Ammon's horn (tissue), 1 donor: ENCODE measurements around the gene NMNAT2.

Experiments
- DNase-seq: peaks from one replicate; pipeline ENCODE4 v3.0.0-alpha.2; 2016; ENCODE audit warnings: low spot score

Gene NMNAT2

DNA sequence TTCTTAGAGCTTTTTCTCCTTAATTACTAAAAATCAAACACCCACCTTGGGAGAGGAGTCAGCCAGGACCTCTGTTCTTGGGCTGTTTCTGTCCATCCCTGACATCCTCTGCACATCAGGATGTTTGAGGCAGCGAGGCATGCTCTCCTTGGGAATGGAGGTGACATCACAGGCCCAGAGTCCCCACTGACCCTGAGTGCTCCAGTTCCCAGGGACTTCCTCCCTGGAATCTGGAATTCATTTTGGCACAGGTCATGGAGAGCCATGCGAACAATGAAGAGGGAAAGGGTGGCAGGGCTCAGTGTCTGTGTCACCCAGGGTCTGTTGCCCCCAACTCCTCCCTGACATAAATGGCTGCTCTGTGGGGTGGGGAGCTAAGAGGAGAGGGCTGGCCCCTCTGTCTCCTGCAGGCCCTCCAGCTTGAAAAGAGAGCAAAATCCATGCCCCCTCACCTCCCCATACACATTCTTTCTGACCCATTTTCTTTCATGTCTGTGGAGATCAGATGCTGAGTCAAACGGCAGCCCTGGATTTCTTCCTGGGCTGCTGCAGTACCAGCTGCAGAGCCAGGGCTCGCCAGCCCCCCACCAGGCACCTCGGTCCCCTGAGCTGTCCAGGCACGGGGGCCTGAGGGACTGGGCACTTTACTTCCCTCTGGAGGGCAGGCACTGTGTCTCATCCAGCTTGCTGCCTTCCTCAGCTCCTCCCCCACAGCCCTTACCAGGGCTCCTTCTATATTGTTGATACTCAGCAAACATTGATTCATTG lies 102.0 kb downstream of the NMNAT2 start:
- DNase-seq, result no peak

DNA sequence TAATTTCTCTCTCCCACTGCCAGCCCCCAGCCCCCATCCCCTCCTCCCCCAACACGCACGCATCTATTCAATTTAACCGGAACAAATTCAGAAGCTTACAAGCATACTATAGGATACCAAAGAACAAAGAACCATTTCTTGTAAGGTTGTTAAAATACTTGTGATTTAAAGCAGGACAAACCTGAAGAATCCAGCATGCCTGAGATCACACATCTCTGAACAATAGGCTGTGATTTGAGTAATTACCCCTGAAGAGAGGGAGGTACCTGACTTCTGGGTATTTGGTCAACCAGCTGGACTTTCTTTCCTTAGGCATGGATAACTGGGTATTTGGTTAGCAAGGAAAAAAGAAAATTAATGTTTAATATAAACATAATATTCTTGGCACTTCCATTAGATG lies 105.1 kb downstream of the NMNAT2 start:
- DNase-seq, result no peak

DNA sequence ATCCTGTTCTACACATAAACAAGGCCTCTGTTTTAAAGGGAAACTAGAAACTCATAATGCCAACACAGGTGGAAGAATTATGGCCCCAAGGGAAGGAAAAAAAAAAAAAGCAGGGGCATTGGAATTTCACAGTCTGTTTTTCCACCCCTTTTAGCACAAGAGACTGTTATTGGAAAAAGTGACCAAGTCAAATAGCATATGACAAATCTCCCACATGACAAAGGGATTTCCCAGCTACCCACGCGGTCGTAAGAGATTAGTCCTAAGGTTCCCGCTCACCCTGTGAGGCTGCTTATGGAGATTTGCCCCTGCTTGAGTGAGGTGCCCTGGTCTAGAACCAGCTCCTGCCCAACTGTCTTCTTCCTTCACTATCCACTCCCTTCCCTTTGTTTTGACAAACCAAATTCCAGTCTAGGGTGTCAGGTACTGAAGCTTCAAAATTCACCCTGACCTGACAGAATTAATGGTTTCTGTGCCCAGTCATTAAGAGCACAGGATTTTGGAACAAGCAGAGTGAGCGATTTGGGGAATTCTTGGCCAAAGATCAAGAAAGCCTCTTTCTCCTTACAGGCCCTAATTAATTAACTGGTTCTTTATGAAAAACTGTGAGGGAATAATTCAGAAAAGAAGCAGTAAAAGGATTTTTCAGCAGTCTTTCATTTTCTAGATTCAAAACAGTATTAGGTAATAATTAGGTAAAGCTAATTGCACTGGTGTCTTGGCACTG lies 107.3 kb downstream of the NMNAT2 start:
- DNase-seq, result no peak

DNA sequence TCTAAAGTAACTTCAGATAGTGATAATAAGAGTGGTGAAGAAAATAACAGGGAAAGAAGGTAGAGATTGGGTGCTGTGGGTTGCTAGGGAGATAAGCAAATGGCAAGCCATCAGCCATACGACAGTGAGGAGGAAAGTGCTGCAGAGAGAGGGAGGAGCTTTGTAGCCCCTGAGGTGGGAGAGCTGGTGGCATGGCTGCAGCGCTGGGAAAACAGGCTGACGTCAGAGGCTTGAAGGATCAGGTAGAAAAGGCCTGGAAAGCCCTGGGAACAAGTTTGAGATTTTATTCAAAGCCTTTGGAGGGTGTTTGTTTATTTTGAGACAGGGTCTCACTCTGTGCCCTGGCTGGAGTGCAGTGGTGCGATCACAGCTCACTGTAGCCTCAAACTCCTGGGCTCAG lies 109.5 kb downstream of the NMNAT2 start:
- no peak for DNase-seq

DNA sequence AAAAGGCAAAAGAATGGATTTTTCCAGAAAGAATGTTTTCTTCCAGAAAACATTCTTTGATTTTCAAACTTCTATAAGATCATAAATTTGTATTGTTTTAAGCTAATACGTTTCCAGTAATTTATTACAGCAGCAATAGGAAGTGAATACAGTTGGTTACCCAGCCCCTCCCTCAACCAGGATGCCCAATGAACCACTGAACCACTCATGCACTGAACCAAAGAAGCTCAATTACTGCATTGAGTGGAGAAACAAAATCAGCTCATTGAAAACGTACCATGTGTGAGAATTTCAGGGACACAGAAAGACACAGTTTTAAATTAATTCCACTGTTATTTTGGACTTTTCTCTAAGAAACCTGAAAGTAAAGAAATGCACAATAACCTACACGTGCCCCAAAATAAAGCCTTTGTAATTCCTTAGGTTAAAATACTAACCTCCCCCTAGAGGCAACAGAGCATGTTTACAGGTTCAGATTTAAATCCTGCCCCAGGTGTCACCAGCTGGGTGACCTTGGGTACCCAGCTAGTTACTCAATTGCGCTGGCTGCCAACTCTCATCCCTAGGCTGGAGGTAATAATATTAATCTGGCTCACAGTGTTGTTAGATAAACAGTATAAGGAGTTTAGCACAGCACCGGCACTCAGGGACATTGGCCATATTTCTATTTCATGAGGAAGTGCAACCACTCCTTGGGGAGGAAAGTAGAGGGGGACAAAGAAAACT lies 111.7 kb downstream of the NMNAT2 start:
- DNase-seq, result no peak

DNA sequence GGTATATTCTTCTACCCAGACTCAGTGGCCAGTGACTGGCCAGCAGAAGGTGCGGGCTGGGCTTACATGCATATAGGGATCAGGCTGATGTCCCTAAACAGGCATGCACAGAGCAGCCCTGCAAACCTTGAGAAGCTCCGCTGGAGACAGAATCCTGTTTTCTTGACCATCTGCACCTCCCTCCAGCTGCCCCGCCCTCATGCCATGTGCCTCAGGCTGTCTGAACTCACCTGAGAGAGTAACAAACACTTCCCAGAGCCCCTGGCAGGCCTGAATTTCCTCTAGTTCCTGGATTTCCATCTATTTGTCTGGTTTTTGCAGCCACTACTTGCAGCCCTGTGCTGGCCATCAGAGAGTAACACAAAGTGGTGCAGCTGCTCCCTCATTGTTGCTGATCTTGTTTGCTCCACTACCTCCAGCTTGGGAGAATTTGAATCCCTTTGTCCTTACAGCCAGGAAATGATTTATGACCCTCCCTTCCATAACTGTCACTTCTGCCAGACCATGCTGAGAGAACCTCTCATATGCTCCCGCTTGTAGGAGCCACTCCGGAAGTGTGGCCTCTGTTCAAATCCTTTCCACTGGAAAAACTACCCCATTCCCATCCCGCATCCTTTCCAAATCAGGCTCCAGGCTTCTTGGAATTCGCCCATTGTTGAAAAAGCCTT lies 113.6 kb downstream of the NMNAT2 start:
- no peak for DNase-seq

DNA sequence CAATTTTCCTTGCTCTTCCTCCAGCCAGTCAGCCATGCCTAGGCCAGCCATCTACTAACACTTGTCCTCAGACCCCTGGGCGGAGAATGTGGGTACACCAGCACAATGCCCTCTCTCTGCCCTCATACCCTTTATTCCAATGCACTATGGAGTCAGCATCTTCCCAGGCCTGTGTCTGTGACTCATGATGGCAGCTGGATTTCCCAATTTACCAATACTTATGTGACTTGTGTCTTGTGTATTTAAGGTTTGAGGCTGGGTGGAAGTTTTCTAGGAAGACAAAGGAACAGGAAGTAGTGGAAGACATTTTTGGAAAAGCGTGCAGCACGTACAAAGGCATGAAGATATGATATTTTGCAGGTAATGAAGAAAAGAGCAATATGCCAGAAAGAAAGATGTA lies 114.3 kb downstream of the NMNAT2 start:
- no peak for DNase-seq

DNA sequence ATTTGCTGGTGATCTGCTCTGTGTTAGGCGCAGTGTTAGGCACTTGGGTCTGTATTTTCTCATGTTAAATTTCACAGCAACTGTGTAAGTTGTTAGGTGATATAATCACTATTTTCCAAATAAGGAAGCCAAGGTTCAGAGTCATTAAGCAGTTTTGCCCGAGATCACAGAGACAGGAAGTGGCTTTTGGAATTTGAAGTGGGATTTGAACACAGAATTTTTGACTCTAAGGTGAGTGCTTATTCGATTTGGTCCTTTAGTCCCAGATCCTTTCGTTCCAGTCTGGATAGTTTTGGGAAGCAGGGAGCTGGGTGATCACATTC lies 114.9 kb downstream of the NMNAT2 start:
- DNase-seq, result no peak

DNA sequence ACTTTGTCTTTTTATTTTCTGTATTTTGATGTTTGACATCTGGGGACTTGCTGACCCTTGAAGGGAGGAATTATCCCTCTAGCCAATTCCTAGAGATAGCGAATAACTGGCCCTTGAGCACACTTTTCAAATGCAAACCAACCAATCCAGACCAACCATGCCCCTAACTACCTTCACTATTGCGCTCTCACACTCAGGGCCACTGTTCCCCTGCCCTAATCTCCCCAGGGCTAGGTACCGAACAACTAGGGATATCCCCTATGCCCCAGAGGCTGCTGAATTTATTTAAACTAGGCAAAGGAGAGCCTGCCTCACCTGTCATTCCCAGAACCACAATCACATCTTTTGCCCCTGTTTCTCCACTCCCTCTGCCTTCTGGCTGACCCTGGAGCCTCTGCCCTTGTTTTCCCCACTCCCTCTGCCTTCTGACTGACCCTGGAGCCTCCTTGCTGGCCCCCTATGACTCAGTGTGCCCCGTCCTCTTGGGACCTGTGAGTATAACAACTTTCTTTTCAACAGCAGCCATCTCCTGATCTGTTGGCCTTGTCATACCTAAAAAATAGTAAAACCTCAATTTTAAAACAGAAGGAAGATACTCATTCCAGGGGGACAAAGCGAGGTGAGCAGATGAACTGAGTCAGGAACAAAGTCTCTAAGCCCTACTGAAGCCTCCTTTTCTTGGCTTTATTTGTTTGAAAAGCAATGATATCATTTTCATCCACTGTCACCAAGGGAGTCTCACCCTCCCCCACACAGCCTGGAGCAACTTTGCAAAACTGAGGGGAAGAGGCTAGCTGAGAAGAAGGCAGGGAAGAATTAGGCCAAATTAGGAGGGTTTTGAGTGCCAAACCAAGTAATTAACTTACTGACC lies 115.5 kb downstream of the NMNAT2 start:
- no peak for DNase-seq

DNA sequence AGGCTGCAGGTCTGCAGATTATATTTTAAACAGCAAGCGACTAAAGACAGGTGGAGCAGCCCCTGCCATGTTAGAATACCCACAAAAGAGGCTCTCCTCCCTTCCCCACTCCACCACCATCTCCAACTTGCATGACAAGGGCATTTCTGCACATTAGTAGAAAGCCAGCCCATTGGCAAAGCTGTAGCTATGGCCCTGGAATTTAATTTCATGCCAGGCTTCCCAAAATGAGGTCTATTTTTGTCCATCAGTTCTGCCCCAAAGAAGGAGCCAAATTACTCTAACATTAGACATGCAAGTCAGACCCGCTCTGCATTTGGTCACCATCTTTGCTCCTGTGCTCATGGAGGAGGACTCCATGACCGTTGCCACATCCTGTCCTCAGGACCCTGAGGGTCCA lies 116.9 kb downstream of the NMNAT2 start:
- no peak for DNase-seq

DNA sequence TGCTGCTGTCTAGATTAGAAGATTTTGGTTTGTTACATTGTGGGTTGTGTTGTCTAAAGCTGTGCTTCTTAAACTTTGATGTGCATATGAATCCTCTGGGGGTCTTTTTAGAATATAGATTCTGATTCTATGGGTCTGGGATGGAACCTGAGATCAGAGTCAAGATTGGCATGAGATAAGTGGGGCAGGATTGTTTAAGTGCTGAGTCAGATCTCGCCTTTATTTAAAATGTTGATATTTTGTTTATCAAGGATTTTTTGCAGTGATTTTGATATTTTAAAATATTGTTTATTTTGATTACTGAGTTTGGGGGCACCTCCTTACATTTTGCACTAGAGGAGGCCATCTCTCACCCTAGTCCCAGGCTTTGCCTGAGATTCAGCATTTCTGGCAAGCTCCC lies 117.4 kb downstream of the NMNAT2 start:
- no peak for DNase-seq

DNA sequence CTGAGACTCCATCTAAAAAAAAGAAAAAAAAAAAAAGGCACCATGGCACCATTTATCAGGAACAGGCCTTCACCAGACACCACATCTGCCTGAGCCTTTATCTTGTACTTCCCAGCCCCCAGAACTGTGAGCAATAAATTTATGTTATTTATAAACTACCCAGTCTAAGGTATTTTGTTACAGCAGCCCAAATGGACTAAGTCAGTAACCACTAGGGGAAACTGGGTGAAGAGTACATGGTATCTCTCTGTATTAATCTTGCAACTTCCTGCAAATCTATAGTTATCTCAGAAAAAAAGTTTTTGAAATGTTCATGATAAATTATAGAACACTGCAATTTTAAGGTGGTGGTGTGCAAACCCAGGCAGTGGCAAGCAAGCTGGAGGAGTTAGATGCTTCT lies 117.8 kb downstream of the NMNAT2 start:
- no peak for DNase-seq

DNA sequence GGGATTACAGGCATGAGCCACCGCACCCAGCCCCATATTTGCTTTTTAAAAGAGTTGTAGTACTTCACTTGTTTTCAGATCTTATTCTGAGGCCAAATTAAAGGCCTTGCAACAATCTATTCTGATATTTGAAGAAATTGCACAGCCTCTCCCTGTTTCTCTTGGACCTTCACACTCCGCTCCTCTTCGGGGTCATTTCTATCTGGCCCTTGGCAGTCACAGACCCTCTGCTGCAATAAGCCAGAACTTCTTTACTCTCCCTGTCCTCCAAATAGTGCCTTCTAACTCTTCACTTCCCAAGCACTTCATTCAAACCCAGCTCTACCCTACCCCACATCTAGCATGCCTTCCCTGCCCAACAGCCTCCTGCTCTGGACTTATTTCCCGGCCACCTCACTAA lies 121.4 kb downstream of the NMNAT2 start:
- no peak for DNase-seq

DNA sequence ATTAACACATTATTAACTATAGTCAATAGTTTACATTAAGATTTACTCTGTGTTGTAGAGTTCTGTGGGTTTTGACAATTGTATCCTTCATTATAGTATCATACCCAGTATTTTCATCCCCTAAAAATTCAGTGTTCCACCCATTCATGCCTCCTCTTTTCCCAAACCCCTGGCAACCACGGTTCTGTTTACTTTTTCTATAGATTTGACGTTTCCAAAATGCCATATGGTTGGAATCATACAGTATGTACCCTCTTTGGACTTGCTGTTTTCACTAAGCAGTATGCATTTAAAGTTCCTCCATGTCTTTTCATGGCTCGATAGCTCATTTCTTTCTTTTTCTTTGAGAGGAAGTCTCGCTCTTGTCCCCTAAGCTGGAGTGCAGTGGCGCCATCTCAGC lies 122.7 kb downstream of the NMNAT2 start:
- DNase-seq, result no peak

DNA sequence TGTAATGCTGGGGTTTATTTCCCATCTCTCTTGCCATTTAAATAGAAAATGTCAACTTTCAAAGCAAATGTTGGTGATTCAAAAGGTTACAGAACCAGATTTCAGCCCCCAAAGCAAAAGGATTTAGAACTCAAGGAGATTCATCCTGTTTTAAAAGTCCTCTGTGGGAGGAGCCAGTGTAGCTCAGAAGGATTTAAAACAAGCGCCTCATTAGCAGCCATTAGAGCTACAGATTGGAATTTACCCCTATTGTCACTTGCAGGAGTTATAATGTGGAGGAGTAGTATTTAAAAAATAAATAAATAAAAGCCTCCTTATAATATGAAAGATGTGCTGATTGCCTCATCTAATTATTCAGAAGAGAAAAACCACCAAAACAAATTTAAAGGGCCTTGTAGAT lies 124.3 kb downstream of the NMNAT2 start:
- no peak for DNase-seq

DNA sequence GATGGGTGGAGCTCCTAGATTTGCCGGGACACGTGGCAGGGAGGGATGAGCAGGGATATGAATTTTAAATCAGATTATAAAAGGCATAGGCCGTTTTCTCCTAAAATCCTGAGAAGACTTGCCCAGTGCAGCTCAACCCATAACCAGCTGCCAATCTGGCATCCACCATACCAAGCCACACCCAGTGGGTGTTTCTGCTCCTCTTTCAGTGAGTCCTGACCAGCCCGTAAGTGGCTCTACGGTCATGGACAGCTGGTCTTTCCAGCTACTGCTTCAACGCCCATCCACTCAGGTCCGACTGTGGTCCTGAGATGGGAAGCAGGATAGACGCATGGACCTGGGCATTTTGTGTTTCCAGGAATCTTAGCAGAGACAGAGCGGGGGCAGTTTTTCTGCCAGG lies 124.9 kb downstream of the NMNAT2 start:
- no peak for DNase-seq

DNA sequence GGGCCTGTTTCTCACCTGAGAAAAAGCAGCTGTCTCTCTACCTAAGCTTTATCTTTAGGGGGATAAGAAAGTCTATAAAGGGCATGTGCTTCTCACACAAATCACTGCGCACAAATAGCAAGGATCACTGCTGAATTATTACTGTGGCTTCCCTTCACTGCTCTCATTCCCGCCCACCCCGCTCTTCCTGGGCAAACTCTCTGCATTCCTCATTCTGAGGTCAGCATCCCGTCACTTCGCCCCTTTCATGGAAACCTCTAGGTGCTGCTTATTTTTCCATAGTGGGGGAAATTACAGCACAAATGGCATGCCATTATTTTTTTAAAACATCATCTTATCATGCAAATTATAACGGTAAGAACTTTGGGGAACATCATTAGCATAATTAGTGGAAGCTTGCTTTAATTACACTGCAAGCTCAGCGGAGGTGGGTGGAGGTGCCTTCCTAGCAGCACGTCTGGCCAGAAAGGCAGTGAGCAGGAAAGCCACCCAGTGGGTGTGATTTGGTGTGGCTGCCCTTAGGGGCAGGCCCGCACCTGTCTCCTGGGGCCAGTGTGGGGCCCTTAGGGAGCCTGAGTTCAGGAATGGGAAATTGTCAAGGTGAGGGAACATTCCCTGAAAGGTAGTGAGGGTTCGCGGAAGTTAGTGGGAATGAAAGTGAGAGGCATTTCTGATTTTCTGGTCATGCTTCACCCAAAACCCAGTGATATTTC lies 126.2 kb downstream of the NMNAT2 start:
- no peak for DNase-seq

DNA sequence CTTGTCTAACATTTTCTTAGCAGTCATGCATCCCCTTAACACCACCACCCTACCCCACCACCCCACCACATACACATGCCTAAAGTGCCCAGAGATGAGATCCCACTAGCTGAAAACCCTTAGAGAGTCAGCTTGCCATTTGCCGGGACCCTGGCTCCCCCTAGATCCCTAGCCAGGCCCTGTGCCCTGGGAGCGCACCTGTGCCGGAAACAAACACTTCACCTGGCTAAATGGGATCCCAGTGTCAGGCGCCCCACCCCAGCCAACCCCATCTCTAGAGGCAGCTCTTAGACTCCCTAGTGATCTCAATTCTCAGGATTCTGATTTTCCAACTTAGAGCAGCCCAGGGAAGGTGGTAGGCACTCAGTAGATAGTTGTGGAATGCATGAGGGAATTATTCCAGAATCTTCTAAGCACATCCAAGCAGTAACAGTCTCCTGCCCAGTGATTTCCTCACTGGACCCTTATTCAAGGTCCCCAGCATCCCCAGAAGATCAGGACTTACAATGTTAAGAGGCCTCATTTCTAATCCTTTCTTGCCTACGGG lies 126.9 kb downstream of the NMNAT2 start:
- no peak for DNase-seq

DNA sequence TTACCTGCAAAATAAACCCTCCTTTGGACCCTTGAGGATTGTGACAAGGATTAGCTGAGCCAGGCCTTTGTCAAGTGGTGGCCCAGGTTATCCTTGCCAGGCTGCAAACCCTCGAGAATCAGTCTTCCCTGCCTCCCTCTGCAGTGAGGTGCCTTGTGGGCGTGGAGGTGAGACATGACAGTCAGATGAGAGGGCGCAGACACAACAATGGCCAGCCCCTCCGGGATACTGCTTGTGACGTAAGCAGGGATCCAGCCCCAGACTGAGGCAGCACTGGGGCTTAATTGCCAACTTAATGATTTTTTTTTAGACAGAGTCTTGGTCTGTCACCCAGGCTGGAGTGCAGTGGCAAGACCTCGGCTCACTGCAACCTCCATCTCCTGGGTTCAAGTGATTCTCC lies 127.6 kb downstream of the NMNAT2 start:
- no peak for DNase-seq

DNA sequence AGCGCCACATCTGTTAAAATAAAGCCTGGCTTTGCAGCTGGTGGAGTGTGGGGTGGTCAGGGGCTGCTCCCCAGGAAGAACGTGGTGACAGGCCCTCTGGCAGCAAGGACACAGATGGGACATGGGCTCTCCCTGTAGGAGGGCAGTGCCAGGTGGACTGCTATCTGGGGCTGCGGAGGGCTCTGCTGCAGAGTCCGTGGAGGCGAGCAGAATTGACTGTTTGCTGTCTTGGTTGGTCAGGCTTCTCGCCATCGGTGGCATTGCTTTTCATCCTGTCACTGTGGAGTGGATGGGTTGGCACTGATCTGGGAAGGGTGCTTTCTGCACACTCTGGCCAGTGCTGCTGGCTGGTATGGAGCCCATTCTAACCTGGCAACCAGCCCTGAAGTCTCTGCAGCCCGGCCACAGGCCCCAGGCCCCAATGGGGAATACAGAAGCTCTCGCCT lies 129.1 kb downstream of the NMNAT2 start:
- DNase-seq, result no peak

DNA sequence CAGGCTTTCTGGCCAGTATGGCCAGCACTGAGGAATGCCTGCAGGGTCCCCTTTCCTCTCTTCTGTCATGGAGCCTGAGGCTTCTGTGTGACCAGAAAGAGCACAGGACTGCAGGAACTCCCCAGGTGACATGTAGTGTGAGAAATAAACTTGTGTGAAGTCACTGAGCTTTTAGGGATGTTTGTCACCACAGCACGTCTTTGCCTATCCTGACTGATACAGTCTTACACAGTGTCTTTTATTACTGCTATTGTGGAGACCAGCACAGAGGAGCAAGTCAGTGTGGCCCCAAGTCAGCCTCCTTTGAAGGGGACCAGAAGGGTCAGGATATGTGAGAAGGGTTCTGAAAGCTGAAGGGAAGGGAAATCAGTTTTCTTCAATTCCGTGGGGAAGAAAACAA lies 129.6 kb downstream of the NMNAT2 start:
- DNase-seq, result no peak
